Measurements from ENCODE around the gene RNASE11. TPM values are rescaled to one million over a fixed set of nuclear protein-coding genes. Genes with fewer than 3 reads are reported as not detected.

Gene RNASE11
- total and polyA plus RNA-seq, 2 donors (not counting 1 experiment from before 2014, with no cell fraction given) = not detected

DNA sequence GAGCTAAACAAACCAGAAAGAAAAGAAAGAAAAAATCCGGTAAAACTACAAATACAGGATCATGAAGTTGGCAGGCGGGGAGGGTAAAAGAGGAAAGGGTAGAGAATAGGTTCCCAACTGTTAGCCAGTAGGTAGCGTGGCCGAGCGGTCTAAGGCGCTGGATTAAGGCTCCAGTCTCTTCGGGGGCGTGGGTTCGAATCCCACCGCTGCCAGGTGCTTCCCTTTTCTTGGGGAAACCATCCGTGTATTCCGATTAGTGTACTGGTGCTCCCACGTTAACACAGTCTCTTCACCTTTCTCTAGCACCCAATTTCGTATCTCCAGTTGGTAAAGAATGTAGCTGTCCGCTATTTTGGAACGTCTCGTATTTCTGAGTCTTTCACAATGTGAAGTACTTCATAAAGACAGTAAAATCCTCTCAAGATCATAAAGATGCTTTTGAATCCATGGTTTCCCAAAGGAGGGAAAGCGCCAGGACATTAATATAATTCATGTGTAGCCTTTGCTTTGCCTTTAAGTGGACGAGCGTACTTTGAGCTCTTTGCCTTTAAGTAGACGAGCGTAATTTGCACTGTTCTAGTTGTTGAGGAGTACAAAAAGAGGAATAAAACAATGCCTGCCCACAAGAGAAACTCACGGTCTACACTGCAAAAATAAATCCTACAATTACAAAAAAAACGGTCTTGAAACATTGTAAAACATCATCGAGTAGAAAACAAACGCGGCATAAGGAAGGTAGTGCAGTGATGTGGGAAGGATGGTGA, 22.4 kb upstream of the RNASE11 start:
- no peaks in the 10 kb centered on the region for H4K20me1 ChIP-seq (ENCODE audit: control insufficient read depth, extremely low read depth, insufficient read depth, low read length)
- no peak overlapping the region for H3K27ac ChIP-seq (ENCODE audit: insufficient read depth, low read length)
- no peaks in the 10 kb centered on the region for H3K79me2 ChIP-seq (ENCODE audit: control insufficient read depth, insufficient read depth, low read length)
- H3K4me1 ChIP-seq (ENCODE audit: control insufficient read depth, extremely low read depth, insufficient read depth, low read length) = no peaks in the 10 kb centered on the region
- peak overlapping the region; percentile 93 for H2AFZ ChIP-seq (ENCODE audit: low read length)
- H3K9me3 ChIP-seq (ENCODE audit: control insufficient read depth, insufficient read depth, low read depth, low read length) = no peaks in the 10 kb centered on the region
- peak overlapping the region; percentile 61 for H3K9ac ChIP-seq (ENCODE audit: insufficient read depth, low read length)
- peak overlapping the region; percentile 70 for H3K4me2 ChIP-seq (ENCODE audit: extremely low read depth, insufficient read depth, low read length)
- TF ChIP-seq, protein P1, sequence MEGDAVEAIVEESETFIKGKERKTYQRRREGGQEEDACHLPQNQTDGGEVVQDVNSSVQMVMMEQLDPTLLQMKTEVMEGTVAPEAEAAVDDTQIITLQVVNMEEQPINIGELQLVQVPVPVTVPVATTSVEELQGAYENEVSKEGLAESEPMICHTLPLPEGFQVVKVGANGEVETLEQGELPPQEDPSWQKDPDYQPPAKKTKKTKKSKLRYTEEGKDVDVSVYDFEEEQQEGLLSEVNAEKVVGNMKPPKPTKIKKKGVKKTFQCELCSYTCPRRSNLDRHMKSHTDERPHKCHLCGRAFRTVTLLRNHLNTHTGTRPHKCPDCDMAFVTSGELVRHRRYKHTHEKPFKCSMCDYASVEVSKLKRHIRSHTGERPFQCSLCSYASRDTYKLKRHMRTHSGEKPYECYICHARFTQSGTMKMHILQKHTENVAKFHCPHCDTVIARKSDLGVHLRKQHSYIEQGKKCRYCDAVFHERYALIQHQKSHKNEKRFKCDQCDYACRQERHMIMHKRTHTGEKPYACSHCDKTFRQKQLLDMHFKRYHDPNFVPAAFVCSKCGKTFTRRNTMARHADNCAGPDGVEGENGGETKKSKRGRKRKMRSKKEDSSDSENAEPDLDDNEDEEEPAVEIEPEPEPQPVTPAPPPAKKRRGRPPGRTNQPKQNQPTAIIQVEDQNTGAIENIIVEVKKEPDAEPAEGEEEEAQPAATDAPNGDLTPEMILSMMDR (conservative IDR thresholded peaks at IDR 0.05 in 1 of 2, IDR thresholded peaks at IDR 0.05 in 1 of 2; ENCODE audit: low read depth in 1 of 2, low read length in 2 of 2) = no peak
- no peak for TF ChIP-seq EZH2 (IDR thresholded peaks at IDR 0.05; ENCODE audit: low read length, missing control alignments)
- H3K27me3 ChIP-seq (ENCODE audit: control insufficient read depth, insufficient read depth, low read length) = no peaks in the 10 kb centered on the region
- no peaks in the 10 kb centered on the region for H3K36me3 ChIP-seq (ENCODE audit: control insufficient read depth, insufficient read depth, low read length)
- peak overlapping the region; percentile 67 to 92 (median 89) for H3K4me3 ChIP-seq (replicated peaks in 1 of 4; ENCODE audit: control extremely low read depth in 1 of 4, insufficient read depth in 1 of 4, low read depth in 3 of 4, low read length in 4 of 4)
- DNase-seq (ENCODE audit: low read depth in 2 of 2) = peak; percentile 69 to 78

DNA sequence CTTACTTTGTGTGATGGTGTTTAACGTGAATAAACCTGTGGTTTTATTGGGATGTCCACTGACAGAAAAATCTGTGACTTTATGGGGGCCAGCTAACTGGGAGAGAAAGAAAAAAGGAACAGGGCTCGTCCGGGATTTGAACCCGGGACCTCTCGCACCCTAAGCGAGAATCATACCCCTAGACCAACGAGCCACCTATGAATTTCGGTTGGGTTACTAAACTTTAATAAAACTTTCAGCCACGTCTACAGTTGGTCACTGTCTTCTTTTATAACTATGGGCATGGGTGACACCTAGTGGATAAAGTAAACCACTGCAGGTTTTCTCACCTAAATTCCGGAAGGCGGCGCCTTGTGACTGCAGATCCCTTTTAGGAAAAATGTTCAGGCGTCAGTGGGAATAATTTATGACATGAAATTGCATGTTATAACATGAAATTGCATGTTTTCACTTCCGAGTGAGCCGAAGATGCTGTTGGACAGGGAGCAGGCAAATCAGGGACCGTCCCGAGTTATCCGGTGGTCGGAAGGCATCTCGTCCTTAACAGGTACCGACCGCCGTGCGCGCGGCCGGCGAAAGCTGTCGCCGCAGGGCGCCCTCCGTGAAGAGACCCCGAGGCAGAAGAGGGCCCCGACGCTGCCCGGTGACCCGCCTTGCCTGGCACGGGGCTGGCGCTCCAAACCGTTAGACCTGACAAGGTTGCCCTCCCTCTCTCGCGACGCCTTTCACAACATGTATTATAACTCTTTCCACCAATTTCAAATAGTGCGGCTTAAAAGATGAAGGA, 21.6 kb upstream of the RNASE11 start:
- Histone ChIP-seq H2AFZ (ENCODE audit: low read length) (peak overlapping the region; percentile 93), H3K27me3 (ENCODE audit: control insufficient read depth, insufficient read depth, low read length) (no peaks in the 10 kb centered on the region), H3K36me3 (ENCODE audit: control insufficient read depth, insufficient read depth, low read length) (no peaks in the 10 kb centered on the region), H3K4me2 (ENCODE audit: extremely low read depth, insufficient read depth, low read length) (peak overlapping the region; percentile 70), H3K4me1 (ENCODE audit: control insufficient read depth, extremely low read depth, insufficient read depth, low read length) (no peaks in the 10 kb centered on the region), H3K9ac (ENCODE audit: insufficient read depth, low read length) (peak overlapping the region; percentile 61), H3K4me3 (replicated peaks in 1 of 4; ENCODE audit: control extremely low read depth in 1 of 4, insufficient read depth in 1 of 4, low read depth in 3 of 4, low read length in 4 of 4) (peak overlapping the region; percentile 67 to 92 (median 89)), H3K27ac (ENCODE audit: insufficient read depth, low read length) (no peak overlapping the region), H3K9me3 (ENCODE audit: control insufficient read depth, insufficient read depth, low read depth, low read length) (no peaks in the 10 kb centered on the region), H3K79me2 (ENCODE audit: control insufficient read depth, insufficient read depth, low read length) (no peaks in the 10 kb centered on the region), H4K20me1 (ENCODE audit: control insufficient read depth, extremely low read depth, insufficient read depth, low read length) (no peaks in the 10 kb centered on the region)
- TF ChIP-seq, protein P1 (conservative IDR thresholded peaks at IDR 0.05 in 1 of 2, IDR thresholded peaks at IDR 0.05 in 1 of 2; ENCODE audit: low read depth in 1 of 2, low read length in 2 of 2) = peak; percentile 91 to 92
- no peak for TF ChIP-seq EZH2 (IDR thresholded peaks at IDR 0.05; ENCODE audit: low read length, missing control alignments)
- DNase-seq (ENCODE audit: low read depth in 2 of 2) = peak; percentile 73 to 89

DNA sequence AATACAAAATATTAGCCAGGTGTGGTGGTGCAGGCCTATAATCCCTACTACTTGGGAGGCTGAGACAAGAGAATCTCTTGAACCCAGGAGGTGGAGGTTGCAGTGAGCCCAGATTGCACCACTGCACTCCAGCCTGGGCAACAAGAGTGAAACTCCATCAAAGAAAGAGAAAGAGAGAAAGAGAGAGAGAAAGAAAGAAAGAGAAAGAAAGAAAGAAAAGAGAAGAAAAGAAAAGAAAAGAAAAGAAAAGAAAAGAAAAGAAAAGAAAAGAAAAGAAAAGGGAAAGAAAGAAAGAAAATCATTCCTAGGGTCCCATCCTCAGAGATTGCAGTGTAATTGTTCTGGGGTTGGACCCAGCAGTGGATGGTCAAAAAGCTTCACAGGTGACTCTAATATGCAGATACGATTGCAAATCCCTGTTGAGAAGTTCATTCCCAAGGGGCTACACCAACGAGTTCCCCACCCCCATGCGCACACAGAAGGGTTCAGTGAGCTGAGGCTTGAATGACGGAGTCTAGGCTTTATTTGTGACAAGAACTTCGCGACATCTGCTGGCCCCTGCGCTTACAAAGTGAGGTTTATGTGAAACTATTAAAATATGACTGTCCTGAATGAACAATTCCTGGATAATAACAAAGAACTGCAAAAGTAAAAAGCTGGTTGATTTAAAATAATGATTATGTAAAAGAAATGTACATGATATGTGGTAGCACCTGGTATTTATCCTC, 20.7 kb upstream of the RNASE11 start:
- H3K9me3 ChIP-seq (ENCODE audit: control insufficient read depth, insufficient read depth, low read depth, low read length) = no peaks in the 10 kb centered on the region
- H3K27me3 ChIP-seq (ENCODE audit: control insufficient read depth, insufficient read depth, low read length) = no peaks in the 10 kb centered on the region
- no peaks in the 10 kb centered on the region for H4K20me1 ChIP-seq (ENCODE audit: control insufficient read depth, extremely low read depth, insufficient read depth, low read length)
- no peak overlapping the region for H3K9ac ChIP-seq (ENCODE audit: insufficient read depth, low read length)
- H3K27ac ChIP-seq (ENCODE audit: insufficient read depth, low read length) = no peak overlapping the region
- H3K4me2 ChIP-seq (ENCODE audit: extremely low read depth, insufficient read depth, low read length) = no peak overlapping the region
- TF ChIP-seq, protein P1 (conservative IDR thresholded peaks at IDR 0.05 in 1 of 2, IDR thresholded peaks at IDR 0.05 in 1 of 2; ENCODE audit: low read depth in 1 of 2, low read length in 2 of 2) = no peak
- no peak for TF ChIP-seq EZH2 (IDR thresholded peaks at IDR 0.05; ENCODE audit: low read length, missing control alignments)
- no peaks in the 10 kb centered on the region for H3K4me1 ChIP-seq (ENCODE audit: control insufficient read depth, extremely low read depth, insufficient read depth, low read length)
- no peak overlapping the region for H2AFZ ChIP-seq (ENCODE audit: low read length)
- H3K79me2 ChIP-seq (ENCODE audit: control insufficient read depth, insufficient read depth, low read length) = no peaks in the 10 kb centered on the region
- no peak for DNase-seq (ENCODE audit: low read depth in 2 of 2)
- H3K36me3 ChIP-seq (ENCODE audit: control insufficient read depth, insufficient read depth, low read length) = no peaks in the 10 kb centered on the region
- H3K4me3 ChIP-seq (replicated peaks in 1 of 4; ENCODE audit: control extremely low read depth in 1 of 4, insufficient read depth in 1 of 4, low read depth in 3 of 4, low read length in 4 of 4) = no peak overlapping the region
